A549 treated with AZD2906 at 1 μM for 4 hours (cell line): ENCODE data around the gene RANBP3. TPM values are rescaled to one million over a fixed set of nuclear protein-coding genes. Genes with fewer than 3 reads are reported as not detected.

Experiments used
- total RNA-seq: library from RNA; stranded (reverse); fragments of 200-300 nt; extraction: Qiagen RNA extraction; gene quantifications from 5 replicates; pipeline ENCODE4 v1.2.3, GENCODE V29; 2022

RANBP3 gene
- total RNA-seq: 38.2 to 45.0 TPM (median 41.3 TPM) in 5 replicates

DNA sequence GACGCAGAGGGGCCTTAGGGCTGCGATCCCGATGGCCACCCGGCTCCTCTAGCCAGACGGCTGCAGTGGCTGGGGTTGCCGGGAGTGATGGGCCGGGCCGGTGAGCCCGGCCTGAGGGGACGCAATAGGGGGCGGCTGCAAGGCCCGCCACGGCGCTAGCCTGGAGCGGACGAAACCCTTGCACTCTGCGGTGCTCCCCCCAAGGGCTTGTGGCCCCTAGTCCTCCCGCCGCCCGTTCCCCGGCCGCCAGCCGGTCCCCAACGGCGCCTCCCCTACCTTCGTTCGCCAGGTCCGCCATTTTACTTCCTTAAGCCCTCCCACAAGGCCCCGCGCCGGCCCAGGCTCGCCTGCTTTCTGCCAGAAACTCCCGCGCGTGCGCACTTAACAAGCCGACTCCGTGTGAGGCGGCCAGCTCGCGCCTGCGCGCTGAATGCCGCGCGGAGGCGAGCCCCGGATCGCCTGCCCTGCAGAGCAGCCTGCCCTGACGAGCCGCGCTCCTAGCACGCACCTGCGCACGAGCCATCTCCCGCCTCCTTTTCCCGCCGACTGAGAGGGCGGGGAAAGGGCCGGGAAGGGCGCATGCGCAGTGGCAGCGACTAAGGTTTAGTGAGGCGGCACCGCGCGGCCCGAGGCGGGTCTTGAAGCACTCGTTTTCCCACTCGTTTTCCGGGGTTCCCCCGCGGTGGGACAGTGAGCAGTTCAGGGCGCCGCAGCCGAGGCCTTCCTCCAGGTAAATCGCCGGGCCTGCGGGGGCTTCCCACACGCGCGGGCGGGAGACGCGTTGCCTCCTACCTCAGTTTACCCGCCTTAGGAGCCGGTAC is at the start of gene RANBP3:
RANBP3 (minus strand) TSS at position 356 of the 821 bp plus-strand sequence; CDS start at position 298, 58 bp downstream.

DNA sequence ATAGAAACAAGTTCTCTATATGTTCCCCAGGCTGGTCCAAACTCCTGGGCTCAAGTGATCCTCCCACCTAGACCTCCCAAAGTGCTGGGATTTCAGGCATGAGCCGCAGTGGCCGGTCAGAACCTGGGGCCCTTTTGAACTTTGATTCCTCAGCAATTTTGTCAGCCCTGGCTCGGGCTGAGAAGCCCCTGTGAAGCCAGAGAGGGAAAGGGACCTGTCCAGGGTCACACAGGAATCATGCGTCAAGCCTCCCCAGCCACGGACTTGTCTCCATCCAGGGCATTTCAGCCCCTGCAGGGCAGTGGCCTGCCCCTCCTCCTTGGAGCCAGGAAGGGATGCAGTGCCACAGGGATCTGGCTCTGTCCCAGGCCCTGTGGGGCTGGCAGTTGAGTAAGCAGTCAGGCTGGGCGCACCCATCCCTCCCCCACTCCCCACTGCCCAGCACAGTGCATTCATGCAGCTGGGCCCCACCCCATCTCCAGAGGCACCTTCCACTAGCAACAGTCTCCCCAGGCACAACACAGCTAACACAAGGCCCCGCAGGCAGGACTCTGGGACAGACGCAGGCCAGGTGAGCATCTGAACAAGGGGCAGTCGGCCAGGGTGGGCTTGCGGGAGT is 64.1 kb downstream of the RANBP3 start, which contains the start of gene CAPS:
CAPS (plus strand) TSS at position 516 of the 619 bp plus-strand sequence. CDS start 153 bp downstream, outside the sequence.

DNA sequence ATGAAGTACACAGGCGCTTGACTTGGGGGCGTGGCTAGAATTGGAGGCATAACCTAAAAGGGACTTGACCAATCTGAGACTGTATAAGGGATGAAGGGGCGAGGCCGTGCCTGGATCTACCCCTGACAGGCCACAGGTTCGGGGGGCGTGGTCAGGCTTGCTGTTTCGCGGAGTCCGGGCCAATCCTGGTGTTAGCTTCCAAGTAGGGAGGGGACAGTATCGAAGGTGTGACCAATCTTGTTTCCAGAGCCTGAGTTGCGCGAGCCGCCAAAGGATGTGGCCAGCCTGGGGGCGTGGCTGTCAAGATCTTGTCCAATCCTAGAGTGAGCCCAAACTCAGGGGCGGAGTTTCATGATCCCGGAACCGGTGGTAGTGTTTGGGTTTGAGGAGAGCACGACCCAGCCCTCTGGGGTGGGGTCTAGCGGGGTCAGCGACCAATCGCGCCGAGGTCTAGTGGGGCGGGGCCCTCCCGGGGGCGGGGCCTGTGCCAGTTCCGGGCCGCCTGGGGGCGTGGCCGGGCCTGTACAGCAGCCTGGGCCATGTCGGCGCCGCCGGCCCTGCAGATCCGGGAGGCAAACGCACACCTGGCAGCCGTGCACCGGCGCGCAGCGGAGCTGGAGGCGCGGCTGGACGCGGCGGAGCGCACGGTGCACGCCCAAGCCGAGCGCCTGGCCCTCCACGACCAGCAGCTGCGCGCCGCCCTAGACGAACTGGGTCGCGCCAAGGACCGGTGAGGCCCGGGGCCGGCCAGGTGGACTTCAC is 73.4 kb downstream of the RANBP3 start, which contains the start of gene VMAC:
VMAC (plus strand) TSS at position 521 of the 762 bp plus-strand sequence; CDS start at position 540, 19 bp downstream.

DNA sequence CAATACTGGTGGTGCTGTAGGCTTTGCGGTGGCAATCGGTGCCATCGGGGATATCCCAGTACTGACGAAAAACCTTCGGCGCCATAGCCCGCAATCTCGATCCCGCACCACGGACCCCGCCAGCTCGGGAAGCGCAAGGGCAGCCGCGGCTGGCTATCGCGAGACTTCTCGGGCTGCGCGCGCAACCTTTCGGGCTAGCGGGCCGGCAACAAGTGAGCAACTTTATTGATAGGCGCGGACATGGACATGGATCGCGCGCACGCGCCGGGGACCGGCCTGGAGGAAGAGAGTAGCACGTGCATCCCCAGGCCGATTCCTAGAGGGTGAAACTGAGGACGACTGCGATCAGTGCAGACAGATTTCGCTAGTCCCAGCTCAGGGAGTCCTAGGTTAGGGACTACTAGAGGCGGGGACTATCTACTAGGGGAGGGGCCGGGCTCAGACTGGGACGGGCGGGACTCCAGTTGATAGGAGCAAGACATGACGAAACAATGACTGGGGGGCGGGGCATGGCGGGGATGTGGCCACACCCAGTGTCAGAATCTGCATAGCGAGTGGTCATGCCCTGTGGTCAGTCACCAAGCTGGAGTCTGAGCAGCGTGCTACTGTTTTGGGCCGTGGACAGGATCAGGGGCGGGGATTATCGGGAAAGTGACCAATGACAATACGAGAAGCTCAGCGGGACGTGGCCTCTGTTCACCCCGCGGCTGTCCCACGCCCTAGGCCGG is 74.2 kb downstream of the RANBP3 start, which contains the start of gene NDUFA11:
NDUFA11 (minus strand) TSS at position 167 of the 728 bp plus-strand sequence; CDS start at position 85, 82 bp downstream.

Other genes starting within 250 kb of the RANBP3 start
- gene PRR22, start 193.4 kb downstream of the RANBP3 start, total RNA-seq: 1.2 to 3.4 TPM (median 2.3 TPM) in 5 replicates
- 26.9 to 31.9 TPM (median 28.5 TPM) in 5 replicates for gene DUS3L, start 187.0 kb downstream of the RANBP3 start, total RNA-seq
- gene NRTN, start 173.1 kb downstream of the RANBP3 start, total RNA-seq: 1.2 to 1.6 TPM (median 1.3 TPM) in 5 replicates
- not detected in 5 replicates for gene FUT6, start 138.4 kb downstream of the RANBP3 start, total RNA-seq
- 0.08 to 0.12 TPM (median 0.11 TPM) in 3 of 5 replicates, not detected in the others for gene FUT3, start 126.7 kb downstream of the RANBP3 start, total RNA-seq
- gene FUT5, start 107.6 kb downstream of the RANBP3 start, total RNA-seq: not detected in 5 replicates
- gene NDUFA11, start 74.3 kb downstream of the RANBP3 start, total RNA-seq: 206 to 313 TPM (median 291 TPM) in 5 replicates
- 0.26 to 0.59 TPM (median 0.49 TPM) in 5 replicates for gene VMAC, start 73.3 kb downstream of the RANBP3 start, total RNA-seq
- 1.0 to 1.8 TPM (median 1.5 TPM) in 5 replicates for gene CAPS, start 63.9 kb downstream of the RANBP3 start, total RNA-seq
- gene RFX2, start 132.4 kb upstream of the RANBP3 start, total RNA-seq: 5.9 to 10.3 TPM (median 7.2 TPM) in 5 replicates
- not detected in 5 replicates for gene ACSBG2, start 157.5 kb upstream of the RANBP3 start, total RNA-seq